OCI-LY1 (cell line): Measurements from ENCODE around the gene PLEKHF1.

ENCODE experiments used
- H2AFZ ChIP-seq: fragments of 200-600 bp; sonication (generic), shearing (Covaris generic); 2 replicates; pipeline ENCODE4 v1.6.0; 2014; ENCODE audit warnings: antibody characterized with exemption, mild to moderate bottlenecking, low read length
- H3F3A ChIP-seq: fragments of 200-600 bp; sonication (generic), shearing (Covaris generic); 2 replicates; pipeline ENCODE4 v1.6.0; 2014; ENCODE audit warnings: mild to moderate bottlenecking, antibody characterized with exemption, low read length, moderate library complexity; ENCODE audit not compliant: insufficient read depth
- H3K27ac ChIP-seq: fragments of 200-600 bp; sonication (generic); 2 replicates; pipeline ENCODE4 v1.5.1; 2014; ENCODE audit warnings: low read length, mixed run types, mild to moderate bottlenecking, low read depth; ENCODE audit not compliant: poor library complexity, severe bottlenecking
- H3K27me3 ChIP-seq: fragments of 200-600 bp; sonication (generic); 2 replicates; pipeline ENCODE4 v1.6.0; 2014; ENCODE audit warnings: antibody characterized with exemption, mild to moderate bottlenecking, low read length, moderate library complexity; ENCODE audit not compliant: insufficient read depth
- H3K36me3 ChIP-seq: fragments of 200-600 bp; sonication (generic); 2 replicates; pipeline ENCODE4 v1.6.1; 2014; ENCODE audit warnings: mild to moderate bottlenecking, antibody characterized with exemption, low read length, moderate library complexity, mixed read lengths; ENCODE audit not compliant: insufficient read depth
- H3K4me1 ChIP-seq: fragments of 200-600 bp; sonication (generic); 2 replicates; pipeline ENCODE4 v1.5.1; 2014; ENCODE audit warnings: mild to moderate bottlenecking, low read length, moderate library complexity; ENCODE audit not compliant: insufficient read depth, severe bottlenecking
- H3K4me2 ChIP-seq: fragments of 200-600 bp; sonication (generic), shearing (Covaris generic); 2 replicates; pipeline ENCODE4 v1.6.1; 2014; ENCODE audit warnings: low read length
- H3K4me3 ChIP-seq: fragments of 200-600 bp; sonication (generic); 2 replicates; pipeline ENCODE4 v1.5.1; 2014; ENCODE audit warnings: low read length, low read depth, mild to moderate bottlenecking, mixed read lengths; ENCODE audit not compliant: poor library complexity, severe bottlenecking
- H3K79me2 ChIP-seq: fragments of 200-600 bp; shearing (Covaris generic); 2 replicates; pipeline ENCODE4 v1.6.1; 2016; ENCODE audit warnings: mixed run types, low read length, mixed read lengths; ENCODE audit not compliant: insufficient read depth
- H3K9ac ChIP-seq: fragments of 200-600 bp; sonication (generic), shearing (Covaris generic); 2 replicates; pipeline ENCODE4 v1.6.1; 2014; ENCODE audit warnings: mild to moderate bottlenecking, low read length, mixed read lengths
- H3K9me2 ChIP-seq: fragments of 200-600 bp; sonication (generic), shearing (Covaris generic); 2 replicates; pipeline ENCODE4 v1.6.1; 2014; ENCODE audit warnings: low read depth, mild to moderate bottlenecking, low read length, mixed read lengths
- H3K9me3 ChIP-seq: fragments of 200-600 bp; shearing (Covaris generic); 2 replicates; pipeline ENCODE4 v1.6.1; 2014; ENCODE audit warnings: low read length, mixed read lengths
- H4K20me1 ChIP-seq: fragments of 200-600 bp; sonication (generic), shearing (Covaris generic); 2 replicates; pipeline ENCODE4 v1.6.0; 2016; ENCODE audit warnings: mild to moderate bottlenecking, low read length; ENCODE audit not compliant: insufficient read depth
- CTCF ChIP-seq: fragments of 200-600 bp; sonication (generic), shearing (Covaris generic); IDR thresholded peaks from 2 replicates; pipeline ENCODE4 v1.5.1; 2017; ENCODE audit warnings: mild to moderate bottlenecking, antibody characterized with exemption, low read length, moderate library complexity, mixed read lengths
- EZH2 ChIP-seq: fragments of 200-600 bp; sonication (generic), shearing (Covaris generic); IDR thresholded peaks from 2 replicates; pipeline ENCODE4 v1.8.0; 2017; ENCODE audit warnings: borderline replicate concordance, mixed run types, mild to moderate bottlenecking, antibody characterized with exemption, low read length, moderate library complexity, mixed read lengths

Gene PLEKHF1

GRCh38 chr19:29663861-29664752 is 1.2 kb upstream of the PLEKHF1 start:
- H3K27ac ChIP-seq: no peak overlapping the region
- H3K4me1 ChIP-seq: peaks cover 35% of the 10 kb centered on the region
- TF ChIP-seq EZH2 (no peak), CTCF (no peak)
- H3K4me3 ChIP-seq: peak overlapping the region; percentile 72
- H3K79me2 ChIP-seq: no peaks in the 10 kb centered on the region
- H2AFZ ChIP-seq: no peak overlapping the region
- H3K9ac ChIP-seq: no peak overlapping the region; the same call in 1 of the 2 replicates
- no peaks in the 10 kb centered on the region for H3K36me3 ChIP-seq
- peaks cover 5% of the 10 kb centered on the region; the same call in 1 of the 2 replicates for H3F3A ChIP-seq
- no peaks in the 10 kb centered on the region for H3K9me3 ChIP-seq
- H3K4me2 ChIP-seq: peak overlapping the region; percentile 86
- H3K9me2 ChIP-seq: no peaks in the 10 kb centered on the region
- no peaks in the 10 kb centered on the region for H4K20me1 ChIP-seq
- H3K27me3 ChIP-seq: 0 out of 2 replicates have a peak, but pooled peaks cover 6% of the 10 kb centered on the region

GRCh38 chr19:29664753-29665214 is 477 bp upstream of the PLEKHF1 start:
- Histone ChIP-seq H3K79me2 (no peaks in the 10 kb centered on the region), H3K4me3 (peak overlapping the region; percentile 72), H3K36me3 (no peaks in the 10 kb centered on the region), H3K4me1 (peaks cover 35% of the 10 kb centered on the region), H3K9me3 (no peaks in the 10 kb centered on the region), H3K27ac (no peak overlapping the region), H3K9ac (peak overlapping the region; percentile 43; the same call in 1 of the 2 replicates), H2AFZ (no peak overlapping the region), H3K4me2 (peak overlapping the region; percentile 86), H4K20me1 (no peaks in the 10 kb centered on the region), H3K27me3 (0 out of 2 replicates have a peak, but pooled peaks cover 6% of the 10 kb centered on the region), H3F3A (peaks cover 5% of the 10 kb centered on the region; the same call in 1 of the 2 replicates), H3K9me2 (no peaks in the 10 kb centered on the region)
- peak; percentile 24; the same call in 1 of the 2 replicates for TF ChIP-seq CTCF
- no peak for TF ChIP-seq EZH2

GRCh38 chr19:29665826-29666577 is 741 bp downstream of the PLEKHF1 start:
- H3K4me3 ChIP-seq: peak overlapping the region; percentile 72
- H3K4me2 ChIP-seq: peak overlapping the region; percentile 86
- no peak overlapping the region for H3K27ac ChIP-seq
- no peaks in the 10 kb centered on the region for H3K9me3 ChIP-seq
- TF ChIP-seq CTCF (no peak), EZH2 (no peak)
- H3K4me1 ChIP-seq: peaks cover 36% of the 10 kb centered on the region
- H2AFZ ChIP-seq: no peak overlapping the region
- H3K36me3 ChIP-seq: no peaks in the 10 kb centered on the region
- H4K20me1 ChIP-seq: no peaks in the 10 kb centered on the region
- 0 out of 2 replicates have a peak, but pooled peaks cover 6% of the 10 kb centered on the region for H3K27me3 ChIP-seq
- no peaks in the 10 kb centered on the region for H3K9me2 ChIP-seq
- no peaks in the 10 kb centered on the region for H3K79me2 ChIP-seq
- H3K9ac ChIP-seq: peak overlapping the region; percentile 68; the same call in 1 of the 2 replicates
- H3F3A ChIP-seq: peaks cover 5% of the 10 kb centered on the region; the same call in 1 of the 2 replicates
